Activated CD4-positive, alpha-beta T cell treated with anti-CD3 and anti-CD28 coated beads, Interleukin-2, Interleukin-6, amounts not matched to agents 100 ng/mL and 50 ng/mL, durations not matched to agents 16 hours and 8 hours (primary cell): ENCODE results near the gene TMCC2.
"Not testable (repeated sequence)": the region's sequence is repeated elsewhere in the genome, so short reads cannot be mapped to it uniquely, and the experiment has no call there.

Experiments
- DNase-seq: peaks from one replicate; pipeline ENCODE4 v3.0.0-alpha.2; 2020

The TMCC2 gene

DNA sequence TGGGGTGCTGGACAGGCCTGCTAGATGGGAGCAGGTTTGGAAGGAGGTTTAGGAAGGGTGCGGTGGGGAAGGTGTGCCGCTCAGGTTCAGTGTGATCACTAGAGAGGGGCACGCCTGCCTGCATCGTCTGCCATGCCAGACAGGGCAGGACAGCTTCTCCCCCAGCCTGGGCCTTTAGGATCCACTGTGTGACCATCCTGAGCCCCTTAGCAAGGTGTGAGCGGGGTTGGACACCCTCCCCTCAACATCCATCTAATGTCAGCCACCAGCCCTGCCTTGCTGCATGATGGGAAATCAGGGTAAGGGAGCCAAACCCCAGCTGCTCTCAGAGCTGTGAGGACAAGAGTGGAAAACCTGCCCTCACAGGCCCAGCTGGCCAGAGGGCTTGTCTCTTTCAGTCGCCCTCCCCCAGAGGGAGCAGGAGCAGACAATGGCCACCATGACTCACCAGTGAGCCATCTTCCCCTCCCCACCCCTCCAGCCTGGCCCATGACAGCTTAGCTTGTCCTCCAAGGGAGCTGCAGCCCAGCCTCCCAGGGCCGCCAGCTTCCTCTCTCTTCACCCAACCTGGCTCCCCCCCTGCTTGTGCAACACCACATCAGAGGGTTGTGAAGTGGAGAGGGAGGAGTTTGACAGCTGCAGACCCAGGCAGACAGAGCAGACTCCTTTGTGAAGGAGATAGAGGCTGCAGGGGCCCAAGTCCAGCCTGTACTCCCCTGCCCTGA, 56.8 kb downstream of the TMCC2 start:
- peak; percentile 80 for DNase-seq

DNA sequence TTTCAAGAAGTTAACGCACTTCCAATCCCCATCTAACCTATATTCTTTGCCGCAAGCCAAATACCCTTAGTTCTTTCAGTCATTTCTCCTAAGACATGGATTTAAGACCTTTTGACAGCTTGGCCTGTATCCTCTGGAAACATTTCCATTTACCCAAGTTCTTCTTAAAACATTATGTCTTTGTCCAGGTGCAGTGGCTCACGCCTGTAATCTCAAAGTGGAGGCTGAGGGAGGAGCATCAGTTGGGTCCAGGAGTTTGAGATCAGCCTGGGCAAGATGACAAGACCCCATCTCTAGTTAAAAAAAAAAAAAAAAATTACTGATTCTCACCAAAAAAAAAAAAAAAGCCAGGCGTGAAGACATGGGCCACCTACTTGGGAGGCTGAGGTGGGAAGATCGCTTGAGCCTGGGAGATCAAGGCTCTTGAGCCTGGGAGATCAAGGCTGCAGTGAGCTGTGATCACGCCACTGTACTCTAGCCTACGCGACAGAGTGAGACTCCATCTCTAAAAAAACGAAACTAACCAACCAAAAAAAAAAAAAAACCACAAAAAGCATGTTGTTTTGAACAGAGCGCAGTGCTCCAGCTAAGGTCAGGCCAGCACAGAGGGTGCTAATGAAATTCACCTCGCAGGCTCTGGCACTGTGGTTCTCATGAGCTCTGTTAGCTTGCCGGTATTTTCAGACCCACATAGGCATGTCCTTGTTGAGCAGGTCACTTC, 57.8 kb downstream of the TMCC2 start:
- peak; percentile 65 for DNase-seq

DNA sequence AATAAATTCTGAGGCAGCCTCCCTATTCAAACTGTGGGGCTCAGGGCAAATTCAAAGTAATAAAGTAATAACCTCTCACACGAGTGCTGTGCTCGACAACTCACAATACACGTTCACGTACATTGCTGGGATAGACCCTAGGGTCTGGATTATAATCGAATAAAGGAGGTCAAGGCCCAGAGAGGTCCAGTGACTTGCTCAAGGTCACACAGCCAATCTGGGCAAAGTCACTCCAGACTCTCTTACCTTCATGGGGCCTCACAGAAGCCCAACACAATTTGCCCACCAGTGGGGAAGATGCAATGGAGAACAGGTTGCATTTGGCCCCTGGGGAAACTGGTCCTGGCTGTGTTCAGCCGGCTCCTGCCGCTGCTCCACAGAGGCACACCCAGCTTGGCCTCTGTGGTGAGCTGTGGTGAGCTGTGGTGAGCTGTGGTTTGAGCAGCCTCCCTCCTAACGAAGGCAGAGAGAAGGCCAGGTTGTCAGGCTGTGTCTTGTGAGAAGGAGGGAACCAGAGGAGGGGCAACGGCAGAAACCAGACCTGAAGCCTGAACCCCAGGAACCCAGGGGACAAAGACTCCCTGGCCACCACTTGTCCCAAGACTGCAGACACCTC, 58.7 kb downstream of the TMCC2 start:
- DNase-seq = peak; percentile 86

DNA sequence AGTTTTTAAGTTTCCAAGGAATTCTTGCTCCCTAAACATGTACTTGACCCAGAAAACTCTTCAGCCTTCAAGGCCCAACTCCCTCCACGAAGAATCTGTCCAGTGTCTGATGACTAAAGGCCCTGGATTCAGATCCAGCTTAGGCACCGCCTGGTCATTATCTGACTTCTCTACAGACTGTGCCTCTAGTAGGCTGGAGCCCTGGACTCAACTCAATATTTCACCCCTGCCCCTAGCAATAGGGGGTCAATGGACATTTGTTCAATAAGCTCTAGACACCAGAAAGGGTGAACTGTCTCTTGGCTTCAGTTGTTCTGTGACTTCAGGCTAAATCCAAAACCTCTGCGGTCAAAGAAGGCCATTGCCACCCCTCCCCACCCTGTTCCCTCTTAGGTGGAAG, 59.3 kb downstream of the TMCC2 start:
- DNase-seq = no peak

DNA sequence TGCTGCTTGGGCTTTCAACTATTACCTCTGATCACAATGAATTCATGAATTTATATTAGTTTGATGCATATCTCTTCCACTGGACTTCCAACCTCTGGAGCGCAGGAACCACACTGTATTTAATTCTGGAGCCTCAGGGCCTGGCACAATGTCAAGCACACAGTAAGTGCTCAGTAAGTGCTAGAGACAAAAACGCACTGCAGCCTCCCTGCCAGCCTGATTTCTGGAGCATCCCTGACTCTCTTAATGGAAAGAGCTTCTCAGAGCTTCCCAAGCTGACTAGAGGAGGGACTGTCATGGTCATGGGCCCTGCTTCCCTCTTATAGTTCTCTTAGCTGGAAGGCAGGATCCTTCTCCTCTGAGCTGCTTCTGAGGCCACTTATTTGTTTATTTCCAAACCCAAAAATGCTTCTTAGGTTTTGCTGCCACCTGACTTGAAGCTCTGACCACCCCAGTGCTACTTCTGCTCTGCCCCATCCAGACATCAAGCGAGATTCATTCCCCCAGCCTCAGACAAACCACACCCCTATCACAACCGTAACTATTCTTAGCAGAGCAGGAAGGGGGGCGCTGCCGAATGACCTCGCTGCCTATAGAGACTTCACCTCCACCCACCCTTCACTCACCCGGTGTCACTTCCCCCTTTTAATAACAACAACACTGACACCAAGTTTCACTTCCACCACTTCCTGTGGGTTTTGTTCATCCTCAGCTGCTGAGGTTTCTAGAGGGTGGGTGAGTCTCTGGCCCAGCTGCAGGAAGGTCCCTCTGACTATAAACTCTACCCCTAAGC, 60.2 kb downstream of the TMCC2 start:
- peak; percentile 90 for DNase-seq

DNA sequence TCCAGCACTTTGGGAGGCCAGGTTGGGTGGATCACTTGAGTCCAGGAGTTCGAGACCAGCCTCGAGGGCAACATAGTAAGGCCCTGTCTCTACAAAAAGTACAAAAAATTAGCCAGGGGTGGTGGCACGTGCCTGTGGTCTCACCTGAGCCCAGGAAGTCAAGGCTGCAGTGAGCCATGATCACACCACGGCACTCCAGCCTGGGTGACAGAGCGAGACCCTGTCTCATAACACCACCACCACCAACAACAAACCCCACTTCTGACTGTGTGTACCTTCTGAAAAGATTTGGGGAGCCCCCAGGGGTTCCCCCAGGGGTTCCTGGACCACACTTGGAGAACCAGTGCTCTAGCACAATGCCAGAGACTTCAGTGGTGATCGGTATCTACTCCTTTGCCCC, 63.9 kb downstream of the TMCC2 start:
- no peak for DNase-seq

DNA sequence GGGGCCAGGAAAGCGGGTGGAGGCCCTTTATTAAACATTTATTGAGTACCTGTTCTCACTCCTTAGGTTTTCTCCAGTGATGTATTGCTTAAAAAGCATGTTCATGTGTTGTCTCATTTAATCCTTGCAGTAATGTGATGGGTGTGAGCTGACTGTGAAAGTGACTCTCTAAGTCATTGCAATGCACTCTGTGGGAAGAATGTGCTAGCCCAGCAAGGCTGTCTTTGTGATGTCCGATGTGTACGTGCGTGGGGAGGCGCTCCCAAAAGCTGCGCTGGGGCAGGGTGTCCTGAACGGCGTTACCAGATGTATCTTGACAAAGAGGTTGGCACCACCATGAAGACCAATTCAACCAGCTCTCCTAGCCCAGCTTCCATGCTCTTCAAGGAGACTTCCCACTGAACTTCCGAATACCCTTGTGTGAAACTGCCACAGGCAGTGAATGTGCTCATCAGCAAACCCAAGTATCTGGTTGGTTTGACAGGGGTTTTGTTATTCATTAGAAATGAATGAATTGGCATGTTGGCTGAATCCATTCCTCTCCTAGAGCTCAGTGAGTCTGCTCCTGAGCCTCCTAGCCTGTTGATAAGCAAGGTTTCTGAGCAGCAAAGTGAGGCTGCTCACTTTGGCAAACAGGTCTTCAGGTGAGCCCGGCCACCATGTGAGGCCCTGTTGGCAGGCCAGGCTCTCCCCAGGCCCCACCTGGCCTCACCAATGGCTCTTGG, 65.8 kb downstream of the TMCC2 start:
- DNase-seq = no peak

DNA sequence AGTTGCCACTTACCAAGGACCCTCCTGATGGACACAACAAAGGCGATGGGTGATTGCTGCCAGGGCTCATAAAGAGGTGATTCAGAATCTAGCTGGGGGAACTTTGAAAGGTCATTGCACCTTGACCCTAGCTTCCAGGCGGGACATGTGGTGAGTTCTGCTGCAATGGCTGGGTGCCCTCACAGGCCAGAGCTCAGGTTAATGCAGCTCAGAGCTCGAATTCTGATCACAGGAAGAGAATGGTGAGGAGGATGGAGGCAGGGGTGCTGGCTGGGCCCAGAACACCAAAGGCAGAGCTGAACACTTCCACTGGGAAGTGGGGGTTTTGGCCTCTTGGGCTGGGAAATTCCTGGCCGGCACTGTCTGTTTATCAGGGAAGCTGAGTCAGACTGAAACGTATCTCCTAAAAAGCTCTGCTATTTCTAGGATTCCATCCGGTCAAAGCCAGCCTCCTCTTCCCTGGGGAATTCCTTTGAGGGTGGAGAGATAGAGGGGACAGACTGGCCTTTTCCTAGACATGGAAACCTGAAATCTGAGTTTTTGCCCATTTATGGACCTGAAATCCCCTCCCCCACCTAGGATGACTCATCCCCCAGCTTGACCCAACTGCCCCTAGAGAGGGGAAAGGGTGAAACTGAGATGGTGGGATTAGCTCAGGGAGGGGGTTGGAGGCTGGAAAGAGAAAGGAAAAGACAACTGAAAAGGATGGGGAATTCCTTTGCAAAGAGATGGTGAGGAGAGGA, 66.6 kb downstream of the TMCC2 start:
- no peak for DNase-seq

DNA sequence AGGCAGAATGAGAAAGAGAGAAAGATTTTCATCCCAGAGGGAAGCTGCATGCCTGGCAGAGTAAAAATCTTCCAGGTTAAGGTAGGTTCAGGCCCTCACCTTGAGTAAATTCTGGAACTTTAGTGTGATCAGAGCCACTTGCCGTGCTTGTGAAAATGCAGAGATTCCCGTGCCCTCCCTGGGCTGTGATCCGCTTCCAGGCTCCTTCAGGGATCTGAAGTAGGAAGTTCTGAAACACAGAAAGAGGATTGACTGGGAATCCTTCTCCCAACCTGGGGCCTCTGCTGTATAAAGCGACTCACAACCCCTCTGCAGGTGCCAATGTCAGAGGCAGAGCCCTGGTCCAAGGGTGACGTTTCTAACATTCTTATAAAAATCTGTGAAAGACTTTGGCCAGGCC, 67.2 kb downstream of the TMCC2 start:
- no peak for DNase-seq

DNA sequence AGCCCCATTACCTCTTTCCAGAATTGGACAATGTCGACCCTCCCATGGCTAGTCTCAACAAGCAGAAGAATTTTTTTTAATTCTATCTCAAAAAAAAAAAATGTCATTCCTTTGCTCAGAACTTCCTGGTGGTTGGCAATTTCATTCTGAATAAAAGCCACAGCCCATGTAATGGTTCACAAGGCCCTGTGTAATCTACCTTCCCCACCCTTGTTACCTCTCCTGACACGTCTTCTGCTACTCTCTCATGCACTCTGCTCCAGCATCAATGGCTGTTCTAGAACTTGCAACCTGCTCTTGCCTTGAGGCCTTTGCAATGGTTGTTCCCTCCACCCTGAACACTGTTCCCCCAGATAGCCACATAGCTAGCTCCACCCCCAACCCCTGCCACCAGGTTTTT, 68.4 kb downstream of the TMCC2 start:
- no peak for DNase-seq

DNA sequence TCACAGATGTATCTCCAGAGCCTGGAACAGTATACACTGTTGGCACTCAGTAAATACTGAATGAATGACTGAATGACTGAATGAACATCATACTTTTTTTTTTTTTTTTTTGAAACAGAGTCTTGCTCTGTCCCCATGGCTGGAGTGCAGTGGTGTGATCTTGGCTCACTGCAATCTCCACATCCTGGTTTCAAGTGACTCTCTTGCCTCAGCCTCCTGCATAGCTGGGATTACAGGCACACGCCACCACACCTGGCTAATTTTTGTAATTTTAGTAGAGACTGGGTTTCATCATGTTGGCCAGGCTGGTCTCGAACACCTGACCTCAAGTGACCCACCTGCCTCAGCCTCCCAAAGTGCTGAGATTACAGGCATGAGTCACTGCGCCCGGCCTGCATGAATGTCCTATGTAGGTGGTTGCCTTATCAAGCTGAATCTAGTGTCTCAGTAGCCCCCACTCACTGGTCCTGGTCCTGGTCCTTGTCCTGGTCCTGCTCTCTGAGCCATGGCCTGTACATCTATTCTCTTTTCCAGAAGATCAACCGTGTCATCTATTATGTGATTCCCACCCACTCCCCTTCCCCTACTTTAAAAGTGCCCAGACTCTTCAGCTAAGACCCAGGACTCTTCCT, 69.9 kb downstream of the TMCC2 start:
- DNase-seq = not testable (repeated sequence)

DNA sequence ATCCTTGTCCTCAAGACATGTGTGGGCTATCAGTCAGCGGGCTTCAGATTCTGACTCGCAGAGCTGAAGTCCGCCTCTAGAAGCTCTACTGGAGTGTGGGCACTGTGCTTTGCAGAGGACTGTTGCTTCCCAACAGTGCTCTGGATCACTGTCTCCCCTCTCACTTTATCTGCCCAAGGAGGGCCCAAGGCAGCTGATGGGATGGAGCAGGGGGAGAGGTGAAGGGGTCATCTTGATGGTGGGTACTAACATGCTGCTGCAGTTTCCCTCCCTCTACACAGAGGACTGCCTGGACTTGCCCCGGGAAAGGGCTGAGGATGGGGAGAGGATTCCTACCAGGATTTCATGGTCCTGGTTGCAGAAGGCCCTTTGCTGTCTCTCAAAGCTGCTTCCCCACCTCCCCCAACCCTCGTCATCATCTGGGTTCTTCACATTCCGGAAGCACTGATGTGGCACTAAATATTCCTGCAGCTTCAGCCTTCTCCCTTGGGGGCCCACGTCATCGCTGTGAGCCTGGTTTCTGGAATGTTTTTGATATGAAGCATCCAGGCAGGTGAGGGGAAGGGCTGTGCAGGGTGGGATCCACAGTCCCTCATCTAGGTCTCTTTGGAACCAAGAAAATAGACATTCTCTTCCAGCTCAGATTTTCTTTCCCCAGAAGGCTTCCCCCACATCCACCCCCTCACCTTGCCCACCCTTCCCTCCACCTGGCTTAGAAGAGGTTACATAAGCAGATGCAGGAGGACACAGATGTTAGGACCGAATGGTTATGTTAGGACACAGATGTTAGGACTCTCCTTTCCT, 70.6 kb downstream of the TMCC2 start:
- DNase-seq = no peak

DNA sequence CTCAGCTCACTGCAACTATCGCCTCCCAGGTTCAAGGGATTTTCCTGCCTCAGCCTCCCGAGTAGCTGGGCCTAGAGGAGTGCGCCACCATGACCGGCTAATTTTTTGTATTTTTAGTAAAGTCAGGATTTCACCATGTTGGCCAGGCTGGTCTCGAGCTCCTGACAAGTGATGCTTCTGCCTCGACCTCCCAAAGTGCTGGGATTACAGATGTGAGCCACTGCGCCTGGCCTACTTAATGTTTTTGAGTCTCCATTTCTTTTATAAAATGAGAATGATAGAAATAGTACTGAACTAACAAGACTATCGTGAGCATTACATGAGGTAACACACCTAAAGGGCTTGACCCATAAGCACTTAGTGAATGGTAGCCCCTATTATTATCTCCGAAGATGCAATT, 72.4 kb downstream of the TMCC2 start:
- no peak for DNase-seq

DNA sequence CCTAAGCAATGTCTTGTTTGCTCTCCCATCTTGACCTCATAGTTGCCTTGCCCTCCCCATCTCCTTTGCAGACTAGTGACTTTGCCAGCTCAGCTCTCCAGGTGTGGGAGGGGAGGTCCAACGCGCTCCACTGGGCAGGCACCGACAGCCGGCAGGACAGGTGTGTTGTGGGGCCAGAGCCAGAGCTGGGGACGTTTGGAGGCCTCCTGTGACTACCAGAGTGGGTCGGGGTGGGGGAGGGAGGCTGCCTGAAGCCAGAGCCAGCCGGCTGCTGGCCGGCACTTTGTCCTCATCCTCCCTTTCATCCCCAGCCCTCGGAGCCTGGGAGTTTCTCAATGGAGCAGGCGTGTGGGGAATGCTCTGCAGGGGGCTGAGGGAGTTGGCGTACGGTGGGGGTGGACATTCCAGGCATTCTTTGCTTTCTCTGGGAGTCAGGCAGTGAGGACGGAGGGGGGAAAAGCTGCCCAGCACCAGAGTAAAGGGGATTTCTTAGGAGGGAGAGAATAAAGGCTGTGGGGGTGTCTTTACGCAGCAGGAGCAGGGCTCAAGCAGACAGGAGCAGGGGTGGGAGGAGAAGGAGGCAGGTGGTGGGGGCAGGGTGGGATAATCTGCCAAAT, 73.6 kb downstream of the TMCC2 start:
- no peak for DNase-seq

DNA sequence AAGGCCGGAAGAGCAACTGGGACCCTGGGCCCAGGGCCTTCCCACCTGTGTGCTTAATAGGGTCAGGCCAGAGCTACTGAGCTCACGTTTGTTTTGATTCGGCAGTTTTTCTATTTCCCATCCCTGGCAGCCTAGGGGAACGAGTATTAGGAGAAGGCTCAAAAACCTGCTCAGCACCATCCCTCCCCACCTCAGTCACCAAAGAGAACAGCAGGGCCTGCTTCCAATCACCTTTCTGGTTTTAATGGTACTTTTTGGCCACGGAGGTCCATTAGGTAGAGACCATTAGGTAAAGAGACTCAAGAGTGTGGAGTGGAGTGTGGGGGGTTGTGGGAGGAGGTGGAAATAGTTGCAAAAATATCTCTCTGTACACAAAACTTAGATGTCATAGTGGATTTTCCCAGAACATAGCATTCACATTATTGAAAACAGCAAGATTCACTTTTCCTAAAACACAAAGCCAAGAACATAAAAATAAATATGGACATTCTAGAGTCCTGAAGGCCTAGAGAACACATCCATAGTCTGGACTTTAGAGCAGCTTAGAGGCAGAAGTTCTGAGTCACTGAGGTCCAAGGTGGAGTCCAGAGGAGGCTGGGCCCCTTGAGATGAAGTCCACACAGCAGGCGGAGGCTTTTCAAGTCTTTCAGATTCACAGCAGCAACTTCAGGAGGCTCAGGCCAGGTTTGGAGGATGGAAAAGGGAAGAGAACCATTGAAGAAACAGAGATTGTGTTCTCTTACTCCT, 74.3 kb downstream of the TMCC2 start:
- no peak for DNase-seq

DNA sequence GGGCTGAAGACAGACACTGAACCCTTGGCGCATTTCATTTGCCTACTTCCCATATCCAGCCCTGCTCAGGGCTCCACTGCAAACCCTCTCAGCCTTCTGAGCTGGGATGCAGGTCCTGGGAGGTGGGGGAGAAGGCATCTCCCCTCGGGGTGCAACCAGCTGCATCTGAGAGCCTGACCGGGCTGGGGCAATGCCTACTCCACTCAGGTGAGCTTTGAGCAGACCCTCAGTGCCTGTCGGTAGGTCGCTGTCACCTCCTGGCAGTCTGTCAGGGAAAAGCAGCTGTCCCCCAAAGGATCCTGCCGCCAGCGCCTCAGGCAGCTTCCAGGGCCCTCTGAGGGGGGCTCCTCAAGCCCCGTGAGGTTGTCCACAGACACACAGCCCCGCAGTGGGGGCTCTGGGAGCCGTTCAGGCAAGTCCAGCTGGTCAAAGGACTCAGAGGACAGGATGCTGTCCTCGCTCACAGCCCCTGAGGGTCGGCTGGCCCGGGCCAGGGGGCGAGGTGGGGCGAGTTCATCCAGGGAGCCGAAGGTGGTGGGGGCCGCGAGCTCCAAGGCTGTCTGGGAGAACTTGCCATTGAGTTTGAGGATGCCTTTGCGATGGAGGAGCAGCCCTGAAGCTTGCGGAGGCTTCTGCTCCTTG, 75.6 kb downstream of the TMCC2 start:
- no peak for DNase-seq

DNA sequence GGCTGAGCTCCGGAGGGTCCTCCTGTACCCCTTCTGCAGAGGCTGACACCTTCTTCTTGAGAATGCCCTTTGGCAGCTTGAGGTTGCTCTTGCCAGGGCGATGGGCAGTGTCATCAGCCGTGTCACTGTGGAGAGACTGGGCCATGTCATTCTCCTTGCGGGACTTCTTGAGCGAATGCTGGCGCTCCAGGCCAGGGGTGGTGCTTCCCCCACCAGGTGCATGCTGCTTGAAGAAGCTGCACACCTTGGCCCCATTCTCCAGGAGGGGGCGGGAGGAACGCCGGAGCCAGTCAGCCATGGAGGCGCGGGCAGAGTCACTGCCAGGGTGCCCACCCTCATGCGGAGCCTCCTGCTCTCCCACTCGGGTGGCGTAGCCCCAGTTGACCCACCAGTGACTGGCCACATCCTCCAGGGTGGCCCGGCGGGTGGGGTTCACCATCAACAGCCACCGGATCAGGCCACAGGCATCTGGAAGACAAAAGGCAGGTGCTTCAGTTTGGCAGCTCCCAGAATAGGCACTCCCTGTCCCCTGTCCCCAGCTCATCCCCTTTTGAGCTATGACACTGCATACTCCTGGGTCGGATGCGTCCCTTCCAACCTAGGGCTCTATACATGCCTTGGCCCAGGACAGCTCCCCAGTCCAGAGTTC, 76.4 kb downstream of the TMCC2 start:
- DNase-seq = no peak

DNA sequence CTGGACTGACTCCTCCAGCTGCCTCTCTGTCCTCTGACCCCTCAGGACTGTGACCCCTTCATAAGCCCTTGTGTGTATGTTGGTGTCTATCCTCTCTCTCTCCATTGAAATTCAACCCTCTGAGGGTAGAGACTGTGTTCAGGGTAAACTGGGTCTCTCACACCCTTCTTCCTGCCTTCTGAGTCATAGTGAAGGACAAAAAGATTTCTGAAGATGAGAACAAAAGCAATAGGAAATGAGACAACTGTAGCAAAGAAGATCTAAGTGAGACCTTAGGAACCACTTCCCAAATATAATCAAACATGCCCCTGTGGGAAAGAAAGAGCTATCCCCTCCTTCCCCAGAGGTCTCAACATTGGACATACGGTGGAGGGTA, 76.9 kb downstream of the TMCC2 start:
- peak; percentile 23 for DNase-seq
